Hindlimb muscle (tissue), 1 donor: ENCODE data around the gene PAQR4. TPM values are rescaled to one million over a fixed set of nuclear protein-coding genes. Genes with fewer than 3 reads are reported as not detected.
"Not testable (repeated sequence)": the region's sequence is repeated elsewhere in the genome, so short reads cannot be mapped to it uniquely, and the experiment has no call there.

Source experiments
- DNase-seq: peaks from one replicate; pipeline ENCODE4 v3.0.0-alpha.2; 2013
- polyA plus RNA-seq: library from polyadenylated mRNA; unstranded; fragments of 120-200 nt; gene quantifications from one replicate; pipeline ENCODE4 v1.2.1, GENCODE V29; 2013; ENCODE audit not compliant: insufficient read length

Gene PAQR4
- polyA plus RNA-seq: 7.0 TPM

- peak; percentile 92 for DNase-seq
These were observed at the start of gene PAQR4 for GRCh38 chr16:2968738-2969544. Gene PAQR4 (plus strand): TSS chr16:2969348. CDS start chr16:2969675, 327 bp downstream.

GRCh38 chr16:2919511-2920255 is 49.5 kb upstream of the PAQR4 start:
- peak; percentile 60 for DNase-seq

- no peak for DNase-seq
These were observed 45.7 kb upstream of the PAQR4 start for GRCh38 chr16:2923481-2923880.

- DNase-seq: no peak
These were observed 44.0 kb upstream of the PAQR4 start for GRCh38 chr16:2924901-2925755.

GRCh38 chr16:2925951-2926649 is 43.0 kb upstream of the PAQR4 start:
- no peak for DNase-seq

GRCh38 chr16:2926650-2926999 is 42.5 kb upstream of the PAQR4 start:
- no peak for DNase-seq

GRCh38 chr16:2927010-2927646 is 42.0 kb upstream of the PAQR4 start:
- DNase-seq: peak; percentile 80

- DNase-seq: not testable (repeated sequence)
These were observed 41.0 kb upstream of the PAQR4 start for GRCh38 chr16:2928151-2928550.

GRCh38 chr16:2928796-2929195 is 40.4 kb upstream of the PAQR4 start:
- no peak for DNase-seq

- DNase-seq: no peak
These were observed 39.5 kb upstream of the PAQR4 start for GRCh38 chr16:2929693-2930092.

- DNase-seq: no peak
These were observed 38.9 kb upstream of the PAQR4 start for GRCh38 chr16:2930236-2930635.

GRCh38 chr16:2931231-2931914 is 37.8 kb upstream of the PAQR4 start:
- DNase-seq: not testable (repeated sequence)

GRCh38 chr16:2933136-2933535 is 36.0 kb upstream of the PAQR4 start:
- no peak for DNase-seq

- no peak for DNase-seq
These were observed 35.4 kb upstream of the PAQR4 start for GRCh38 chr16:2933701-2934100.

- no peak for DNase-seq
These were observed 34.7 kb upstream of the PAQR4 start for GRCh38 chr16:2934450-2934849.

GRCh38 chr16:2936436-2937011 is 32.6 kb upstream of the PAQR4 start:
- no peak for DNase-seq

GRCh38 chr16:2937170-2937569 is 32.0 kb upstream of the PAQR4 start:
- DNase-seq: no peak

GRCh38 chr16:2938206-2938605 is 30.9 kb upstream of the PAQR4 start:
- DNase-seq: no peak

- no peak for DNase-seq
These were observed 29.2 kb upstream of the PAQR4 start for GRCh38 chr16:2939968-2940367.

- DNase-seq: no peak
These were observed 27.1 kb upstream of the PAQR4 start for GRCh38 chr16:2942045-2942444.

GRCh38 chr16:2943716-2944115 is 25.4 kb upstream of the PAQR4 start:
- DNase-seq: not testable (repeated sequence)
